H1 (cell line): ENCODE results near the gene PGAP3. TPM values are rescaled to one million over a fixed set of nuclear protein-coding genes. Genes with fewer than 3 reads are reported as not detected.

ENCODE experiments used
- CTCF ChIA-PET: fragments of 300-600 bp; sonication (Branson Sonifier 250); formaldehyde crosslinking; loops from one replicate; lab custom pipeline; 2021; ENCODE audit not compliant: partially characterized antibody; lab: Charles Lee
- POLR2A ChIA-PET: fragments of 300-600 bp; sonication (Branson Sonifier 250); formaldehyde crosslinking; loops from one replicate; lab custom pipeline; 2021; ENCODE audit warnings: inconsistent platforms; ENCODE audit not compliant: partially characterized antibody; lab: Charles Lee
- DNase-seq, 2 experiments: peaks; one replicate each; pipeline versions ENCODE4 v3.0.0 to v3.0.0-alpha.2; 2010 to 2022; ENCODE audit warnings: low spot score in 2 of 2, low read depth in 1 of 2, mixed read lengths in 1 of 2
- FAIRE-seq: peaks from 2 replicates; lab custom pipeline; 2011; peaks lifted over from hg19 to GRCh38; lab: Jason Lieb, UNC
- H2AFZ ChIP-seq: 2 replicates; pipeline ENCODE4 v1.8.1; 2012; ENCODE audit warnings: low read length, inconsistent platforms
- H2AK5ac ChIP-seq: 2 replicates; pipeline ENCODE4 v1.6.1; 2013; ENCODE audit warnings: low read depth, low read length
- H2BK120ac ChIP-seq: replicated peaks from 2 replicates; pipeline ENCODE3; 2013; ENCODE audit warnings: low read depth, low read length, inconsistent platforms
- H2BK12ac ChIP-seq: 2 replicates; pipeline ENCODE4 v1.6.1; 2013; ENCODE audit warnings: low read depth, low read length
- H2BK15ac ChIP-seq: 2 replicates; pipeline ENCODE4 v1.6.1; 2013; ENCODE audit warnings: low read length
- H2BK20ac ChIP-seq: 2 replicates; pipeline ENCODE4 v1.6.1; 2013; ENCODE audit warnings: low read length
- H2BK5ac ChIP-seq: 2 replicates; pipeline ENCODE4 v1.6.1; 2013; ENCODE audit warnings: low read depth, low read length
- H3K14ac ChIP-seq: 2 replicates; pipeline ENCODE4 v1.6.1; 2013; ENCODE audit warnings: inconsistent platforms; ENCODE audit not compliant: insufficient read length
- H3K18ac ChIP-seq: 2 replicates; pipeline ENCODE4 v1.6.1; 2013; ENCODE audit warnings: low read length; ENCODE audit errors: extremely low read depth
- H3K23ac ChIP-seq: 2 replicates; pipeline ENCODE4 v1.6.1; 2013; ENCODE audit warnings: inconsistent platforms; ENCODE audit not compliant: insufficient read length
- H3K23me2 ChIP-seq: 2 replicates; pipeline ENCODE4 v1.6.1; 2013; ENCODE audit warnings: low read depth, low read length
- H3K27ac ChIP-seq: 2 replicates; pipeline ENCODE4 v1.6.1; 2011; ENCODE audit warnings: low read depth, low read length, inconsistent platforms
- H3K27me3 ChIP-seq, 4 experiments: replicated peaks in 1 of 4; 1 replicate in 1 of 4; 2 replicates in 3 of 4; pipeline versions ENCODE4 v1.6.1 to v1.8.1; 2011 to 2013; ENCODE audit warnings: low read length in 3 of 4, mild to moderate bottlenecking in 3 of 4, inconsistent platforms in 2 of 4, mixed read lengths in 2 of 4, moderate library complexity in 1 of 4; ENCODE audit not compliant: control insufficient read depth in 3 of 4, insufficient read depth in 3 of 4; ENCODE audit errors: extremely low read depth in 1 of 4
- H3K36me3 ChIP-seq, 4 experiments: 2 replicates each; pipeline versions ENCODE4 v1.6.1 to v1.8.1; 2011 to 2013; ENCODE audit warnings: mild to moderate bottlenecking in 4 of 4, low read length in 3 of 4, moderate library complexity in 2 of 4, control low read depth in 1 of 4, inconsistent platforms in 1 of 4; ENCODE audit not compliant: insufficient read depth in 4 of 4, control insufficient read depth in 2 of 4
- H3K4ac ChIP-seq: replicated peaks from 2 replicates; pipeline ENCODE3; 2013; ENCODE audit warnings: low read length, low read depth, mixed read lengths, inconsistent platforms; ENCODE audit not compliant: insufficient read length
- H3K4me1 ChIP-seq, 4 experiments: replicated peaks in 1 of 4; 1 replicate in 1 of 4; 2 replicates in 3 of 4; pipeline versions ENCODE4 v1.6.1 to v1.8.1; 2011 to 2013; ENCODE audit warnings: low read length in 3 of 4, inconsistent platforms in 2 of 4, mixed read lengths in 1 of 4; ENCODE audit not compliant: insufficient read depth in 4 of 4, control insufficient read depth in 3 of 4
- H3K4me2 ChIP-seq, 2 experiments: 2 replicates each; pipeline versions ENCODE4 v1.6.1 to v1.8.1; 2011 to 2013; ENCODE audit warnings: low read depth in 2 of 2, low read length in 2 of 2, control low read depth in 1 of 2, inconsistent platforms in 1 of 2, mild to moderate bottlenecking in 1 of 2; ENCODE audit not compliant: insufficient read depth in 1 of 2
- H3K4me3 ChIP-seq, 4 experiments: fragments of 200-600, 300-600 bp in 1 of 4; sonication (generic), shearing (Covaris generic), sonication (Bioruptor Twin) in 1 of 4; 2 replicates each; pipeline versions ENCODE4 v1.5.1 to v1.8.1; 2011 to 2016; ENCODE audit warnings: low read length in 4 of 4, low read depth in 3 of 4, control low read depth in 2 of 4, inconsistent platforms in 2 of 4, mild to moderate bottlenecking in 2 of 4, mixed read lengths in 1 of 4, moderate library complexity in 1 of 4; ENCODE audit not compliant: insufficient read depth in 2 of 4; ENCODE audit errors: extremely low read depth in 1 of 4
- H3K56ac ChIP-seq: replicated peaks from 2 replicates; pipeline ENCODE3; 2013; ENCODE audit warnings: low read depth, mild to moderate bottlenecking, mixed read lengths, low read length, inconsistent platforms; ENCODE audit not compliant: insufficient read length
- H3K79me1 ChIP-seq: 2 replicates; pipeline ENCODE4 v1.6.1; 2013; ENCODE audit warnings: low read depth, low read length, control low read depth
- H3K79me2 ChIP-seq, 2 experiments: 2 replicates each; pipeline versions ENCODE4 v1.6.1 to v1.8.1; 2012 to 2013; ENCODE audit warnings: low read length in 2 of 2, mild to moderate bottlenecking in 2 of 2, inconsistent platforms in 1 of 2; ENCODE audit not compliant: insufficient read depth in 2 of 2, control insufficient read depth in 1 of 2
- H3K9ac ChIP-seq, 4 experiments: replicated peaks in 1 of 4; 1 replicate in 1 of 4; 2 replicates in 3 of 4; pipeline versions ENCODE4 v1.6.1 to v1.8.1; 2011 to 2013; ENCODE audit warnings: low read depth in 3 of 4, low read length in 3 of 4, control low read depth in 2 of 4, mild to moderate bottlenecking in 2 of 4, moderate library complexity in 2 of 4, inconsistent platforms in 1 of 4; ENCODE audit errors: extremely low read depth in 1 of 4
- H3K9me3 ChIP-seq, 2 experiments: 2 replicates each; pipeline versions ENCODE4 v1.6.1 to v1.8.1; 2012 to 2013; ENCODE audit warnings: mild to moderate bottlenecking in 2 of 2, moderate library complexity in 2 of 2, control low read depth in 1 of 2, inconsistent platforms in 1 of 2, low read depth in 1 of 2, low read length in 1 of 2, mixed read lengths in 1 of 2; ENCODE audit not compliant: insufficient read depth in 2 of 2
- H4K20me1 ChIP-seq, 2 experiments: replicated peaks in 1 of 2; 2 replicates each; pipeline versions ENCODE3 to v1.8.1; 2011 to 2013; ENCODE audit warnings: inconsistent platforms in 2 of 2, low read length in 2 of 2, mild to moderate bottlenecking in 1 of 2; ENCODE audit not compliant: insufficient read depth in 2 of 2, control insufficient read depth in 1 of 2
- H4K5ac ChIP-seq: 2 replicates; pipeline ENCODE4 v1.6.1; 2013; ENCODE audit warnings: low read length, low read depth, mixed read lengths, inconsistent platforms; ENCODE audit not compliant: insufficient read length
- H4K8ac ChIP-seq: 2 replicates; pipeline ENCODE4 v1.8.0; 2013; ENCODE audit warnings: mild to moderate bottlenecking, moderate library complexity, low read length, inconsistent platforms; ENCODE audit not compliant: insufficient read depth; ENCODE audit errors: extremely low read depth
- H4K91ac ChIP-seq: replicated peaks from 2 replicates; pipeline ENCODE3; 2013; ENCODE audit warnings: low read length, mixed read lengths, inconsistent platforms; ENCODE audit not compliant: insufficient read length
- ASH2L ChIP-seq: fragments of 200-600, 300-600 bp; sonication (generic); IDR thresholded peaks from one replicate; pipeline ENCODE4 v1.7.1; 2017; ENCODE audit warnings: low read length
- BCL11A ChIP-seq, 2 experiments: IDR thresholded peaks; one replicate each; pipeline ENCODE4 v1.6.1; 2011; ENCODE audit warnings: low read depth in 2 of 2, low read length in 2 of 2, mild to moderate bottlenecking in 2 of 2
- CBX5 ChIP-seq: fragments of 300-800, 300-1000 bp; sonication (generic); IDR thresholded peaks from 2 replicates; pipeline ENCODE4 v1.7.1; 2016; ENCODE audit warnings: antibody characterized with exemption, low read length, low read depth
- CBX8 ChIP-seq: fragments of 300-800, 300-1000 bp; sonication (generic); IDR thresholded peaks from 2 replicates; pipeline ENCODE4 v1.7.1; 2016; ENCODE audit warnings: low read depth, low read length, borderline replicate concordance
- EP300 ChIP-seq, 2 experiments: IDR thresholded peaks; 1 replicate in 1 of 2; 2 replicates in 1 of 2; pipeline ENCODE4 v1.6.1; 2011 to 2012; ENCODE audit warnings: low read depth in 2 of 2, low read length in 2 of 2, mild to moderate bottlenecking in 2 of 2, borderline replicate concordance in 1 of 2, inconsistent platforms in 1 of 2, moderate library complexity in 1 of 2
- GABPA ChIP-seq: IDR thresholded peaks from 2 replicates; pipeline ENCODE4 v1.6.1; 2011; ENCODE audit warnings: mild to moderate bottlenecking, low read length, moderate library complexity, borderline replicate concordance; ENCODE audit not compliant: insufficient read depth
- GTF2F1 ChIP-seq: IDR thresholded peaks from 2 replicates; pipeline ENCODE4 v1.6.1; 2012; ENCODE audit warnings: low read depth, low read length, improper control_type of control experiment, borderline replicate concordance
- KDM1A ChIP-seq: fragments of 200-600, 300-600 bp; sonication (generic); IDR thresholded peaks from 2 replicates; pipeline ENCODE4 v1.7.1; 2016; ENCODE audit warnings: mild to moderate bottlenecking, low read length, borderline replicate concordance
- POLR2A ChIP-seq, 2 experiments: IDR thresholded peaks; 1 replicate in 1 of 2; 2 replicates in 1 of 2; pipeline ENCODE4 v1.6.1; 2011; ENCODE audit warnings: low read depth in 2 of 2, low read length in 2 of 2, mild to moderate bottlenecking in 2 of 2; ENCODE audit errors: control extremely low read depth in 1 of 2
- RNF2 ChIP-seq: fragments of 200-900, 300-1000 bp; sonication (generic); IDR thresholded peaks from 2 replicates; pipeline ENCODE4 v1.7.1; 2016; ENCODE audit warnings: borderline replicate concordance, low read depth, mild to moderate bottlenecking, antibody characterized with exemption, low read length; ENCODE audit not compliant: poor library complexity, severe bottlenecking; ENCODE audit errors: missing control alignments
- SP4 ChIP-seq: IDR thresholded peaks from 2 replicates; pipeline ENCODE4 v1.6.1; 2012; ENCODE audit warnings: low read length, inconsistent platforms
- TAF7 ChIP-seq: optimal IDR thresholded peaks from 2 replicates; pipeline ENCODE3; 2011; ENCODE audit warnings: low read depth, mild to moderate bottlenecking, inconsistent platforms, low read length, moderate library complexity, borderline replicate concordance
- WGBS, 2 experiments: shearing (Covaris generic) in 1 of 2; methylation state at CpG; one replicate each; pipeline versions ENCODE4 v1.1.6 to v1.1.7; 2013 to 2015; ENCODE audit warnings: low lambda C conversion rate in 2 of 2, mixed read lengths in 2 of 2, inconsistent platforms in 1 of 2, low coverage in 1 of 2, missing lambda C conversion rate in 1 of 2; ENCODE audit not compliant: insufficient replicate concordance in 2 of 2, insufficient coverage in 1 of 2, insufficient read length in 1 of 2; ENCODE audit errors: extremely low coverage in 1 of 2, missing lambda C conversion rate in 1 of 2; 5-methylcytosine and 5-hydroxymethylcytosine counted together
- polyA plus RNA-seq, 7 experiments: library from polyadenylated mRNA; depleted of rRNA in 3 of 7; stranded (reverse) in 5 of 7; unstranded in 2 of 7; fragments of >200 nt in 5 of 7; fragments of 200-250 nt in 2 of 7; gene quantifications; 1 replicate in 5 of 7; 2 replicates in 1 of 7; 4 replicates in 1 of 7; pipeline versions ENCODE4 v1.2.1 to v1.2.3, GENCODE V29; 2011 to 2013; ENCODE audit warnings: missing spikeins in 2 of 7, mixed read lengths in 2 of 7
- total RNA-seq: library from RNA; stranded (reverse); fragmentation: NEBNext Ultra II Directional; extraction: Animal tissue kit (Norgen Biotek cat#: 25700); gene quantifications from 2 replicates; pipeline ENCODE4 v1.2.1, GENCODE V29; 2021
- TF ChIP-seq, protein P1 (sequence below): IDR thresholded peaks from 2 replicates; pipeline ENCODE4 v1.6.1; 2011; ENCODE audit warnings: low read depth, mild to moderate bottlenecking, low read length; ENCODE audit not compliant: insufficient read depth

Gene PGAP3
- total and polyA plus RNA-seq, 2 of the 8 experiments (the other 6 are each of a cell fraction or from before 2014, with no cell fraction given): 21.0 to 30.7 TPM

GRCh38 chr17:39658760-39659159, 29.1 kb downstream of the PGAP3 start:
- Histone ChIP-seq H3K9ac (no peak overlapping the region), H3K36me3 (peaks cover 0 to 9% (median 3%) of the 10 kb centered on the region in 4 experiments; a peak in 3 of 8 replicates), H4K20me1 (no peaks in the 10 kb centered on the region), H3K18ac (no peak overlapping the region), H3K4ac (no peak overlapping the region), H2AK5ac (no peak overlapping the region), H2BK120ac (no peak overlapping the region), H3K4me2 (no peak overlapping the region), H2BK5ac (no peak overlapping the region), H3K23me2 (no peaks in the 10 kb centered on the region), H3K9me3 (no peaks in the 10 kb centered on the region), H3K27ac (no peak overlapping the region), H3K23ac (no peak overlapping the region), H3K14ac (no peak overlapping the region), H4K91ac (no peak overlapping the region), H2BK20ac (no peak overlapping the region), H3K4me3 (no peak overlapping the region), H3K56ac (no peak overlapping the region), H3K4me1 (peaks cover 0 to 21% (median 14%) of the 10 kb centered on the region in 4 experiments; a peak in 6 of 7 replicates), H4K8ac (no peak overlapping the region; the same call in 1 of the 2 replicates), H4K5ac (no peak overlapping the region), H3K79me1 (0 out of 2 replicates have a peak, but pooled peaks cover 2% of the 10 kb centered on the region), H2AFZ (no peak overlapping the region), H2BK12ac (no peak overlapping the region), H2BK15ac (no peak overlapping the region; the same call in 1 of the 2 replicates), H3K79me2 (0 out of 4 replicates have a peak, but pooled peaks cover 0 to 2% of the 10 kb centered on the region in 2 experiments), H3K27me3 (no peaks in the 10 kb centered on the region)
- no peak for FAIRE-seq
- POLR2A ChIA-PET: interaction anchor here (0.9 to 1.6 kb wide), 2 partner anchors 20 to 29 kb away, joined by 3 read pairs; partner anchors contain the start of gene PGAP3
- DNase-seq: no peak
- 87 to 100% methylated on average over 1 to 3 of the region's 3 CpGs for WGBS, 2 experiments
- CTCF ChIA-PET: interaction anchor here (0.6 to 49.2 kb wide), 5 partner anchors 11 to 109 kb away, joined by 3 to 1885 read pairs (median 7); partner anchors contain the start of genes ERBB2, PGAP3, PNMT and PPP1R1B
- TF ChIP-seq CBX5: no peak
- TF ChIP-seq EP300 (IDR thresholded peaks at IDR 0.05; ENCODE audit: borderline replicate concordance in 1 of 2, low read depth in 2 of 2, low read length in 2 of 2): no peak
- TF ChIP-seq KDM1A: no peak
- no peak for TF ChIP-seq TAF7
- TF ChIP-seq POLR2A (IDR thresholded peaks at IDR 0.05; ENCODE audit: control extremely low read depth in 1 of 2, low read depth in 2 of 2, low read length in 2 of 2): no peak
- no peak for TF ChIP-seq GABPA
- TF ChIP-seq ASH2L: no peak
- TF ChIP-seq, protein P1, sequence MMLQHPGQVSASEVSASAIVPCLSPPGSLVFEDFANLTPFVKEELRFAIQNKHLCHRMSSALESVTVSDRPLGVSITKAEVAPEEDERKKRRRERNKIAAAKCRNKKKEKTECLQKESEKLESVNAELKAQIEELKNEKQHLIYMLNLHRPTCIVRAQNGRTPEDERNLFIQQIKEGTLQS: no peak
- no peak for TF ChIP-seq GTF2F1
- TF ChIP-seq SP4: no peak
- TF ChIP-seq RNF2: no peak
- TF ChIP-seq BCL11A (IDR thresholded peaks at IDR 0.05; ENCODE audit: low read depth in 2 of 2, low read length in 2 of 2): no peak
- TF ChIP-seq CBX8: no peak
